H9 (cell line): ENCODE data around the gene KCNH5. TPM values are rescaled to one million over a fixed set of nuclear protein-coding genes. Genes with fewer than 3 reads are reported as not detected.

Experiments used
- DNase-seq: peaks from one replicate; pipeline ENCODE4 v3.0.0-alpha.2; 2017
- H2AFZ ChIP-seq: one replicate; pipeline ENCODE4 v1.6.1; 2013; ENCODE audit warnings: mild to moderate bottlenecking, low read length, control low read depth, moderate library complexity
- H2AK5ac ChIP-seq: 2 replicates; pipeline ENCODE4 v1.6.1; 2013; ENCODE audit warnings: low read length, control low read depth, mixed read lengths; ENCODE audit not compliant: insufficient read length
- H2BK120ac ChIP-seq: one replicate; pipeline ENCODE4 v1.6.1; 2013; ENCODE audit warnings: low read depth, mild to moderate bottlenecking, low read length, control low read depth, inconsistent platforms; ENCODE audit not compliant: poor library complexity, severe bottlenecking
- H2BK12ac ChIP-seq: 2 replicates; pipeline ENCODE4 v1.6.1; 2013; ENCODE audit warnings: low read length, control low read depth, mixed read lengths, low read depth; ENCODE audit not compliant: insufficient read length
- H2BK15ac ChIP-seq: 2 replicates; pipeline ENCODE4 v1.6.1; 2013; ENCODE audit warnings: low read depth, low read length, control low read depth
- H2BK20ac ChIP-seq: one replicate; pipeline ENCODE4 v1.6.1; 2013; ENCODE audit warnings: low read depth, mild to moderate bottlenecking, low read length, control low read depth, inconsistent platforms; ENCODE audit not compliant: poor library complexity, severe bottlenecking
- H2BK5ac ChIP-seq: 2 replicates; pipeline ENCODE4 v1.6.1; 2013; ENCODE audit warnings: low read length, control low read depth, mixed read lengths; ENCODE audit not compliant: insufficient read length
- H3K14ac ChIP-seq: 2 replicates; pipeline ENCODE4 v1.6.1; 2013; ENCODE audit warnings: low read length, control low read depth; ENCODE audit not compliant: insufficient read depth
- H3K18ac ChIP-seq: 2 replicates; pipeline ENCODE4 v1.6.1; 2013; ENCODE audit warnings: low read depth, mild to moderate bottlenecking, mixed read lengths, low read length, control low read depth; ENCODE audit not compliant: insufficient read length
- H3K23ac ChIP-seq: 2 replicates; pipeline ENCODE4 v1.6.1; 2013; ENCODE audit warnings: low read length, control low read depth, mixed read lengths, low read depth; ENCODE audit not compliant: insufficient read length
- H3K23me2 ChIP-seq: 2 replicates; pipeline ENCODE4 v1.6.1; 2013; ENCODE audit warnings: low read depth, mild to moderate bottlenecking, mixed read lengths, low read length, control low read depth; ENCODE audit not compliant: insufficient read length, poor library complexity, severe bottlenecking
- H3K27ac ChIP-seq: 2 replicates; pipeline ENCODE4 v1.5.1; 2013; ENCODE audit warnings: low read length, control low read depth, mixed read lengths, low read depth; ENCODE audit not compliant: insufficient read length
- H3K27me3 ChIP-seq: 2 replicates; pipeline ENCODE4 v1.6.1; 2013; ENCODE audit warnings: low read length, control low read depth, inconsistent platforms; ENCODE audit not compliant: insufficient read depth
- H3K4ac ChIP-seq: 2 replicates; pipeline ENCODE4 v1.6.1; 2013; ENCODE audit warnings: low read depth, mild to moderate bottlenecking, control low read depth, inconsistent platforms, low read length, moderate library complexity
- H3K4me1 ChIP-seq: 2 replicates; pipeline ENCODE4 v1.6.1; 2013; ENCODE audit warnings: low read length, control low read depth, inconsistent platforms; ENCODE audit not compliant: insufficient read depth
- H3K4me2 ChIP-seq: 2 replicates; pipeline ENCODE4 v1.6.1; 2013; ENCODE audit warnings: low read length, control low read depth, mixed read lengths; ENCODE audit not compliant: insufficient read length, insufficient read depth
- H3K56ac ChIP-seq: 2 replicates; pipeline ENCODE4 v1.6.1; 2013; ENCODE audit warnings: low read depth, mild to moderate bottlenecking, mixed read lengths, low read length, control low read depth; ENCODE audit not compliant: insufficient read length
- H3K79me1 ChIP-seq: 2 replicates; pipeline ENCODE4 v1.6.1; 2013; ENCODE audit warnings: low read depth, mild to moderate bottlenecking, moderate library complexity, low read length, control low read depth, inconsistent platforms; ENCODE audit not compliant: insufficient read depth, poor library complexity, severe bottlenecking
- H3K79me2 ChIP-seq: 2 replicates; pipeline ENCODE4 v1.6.1; 2013; ENCODE audit warnings: low read length, control low read depth, inconsistent platforms; ENCODE audit not compliant: insufficient read depth
- H3K9ac ChIP-seq: 2 replicates; pipeline ENCODE4 v1.6.1; 2013; ENCODE audit warnings: low read length, control low read depth, mixed read lengths; ENCODE audit not compliant: insufficient read length; ENCODE audit errors: extremely low read depth
- H3K9me3 ChIP-seq: one replicate; pipeline ENCODE4 v1.6.1; 2013; ENCODE audit warnings: low read depth, low read length, inconsistent platforms; ENCODE audit not compliant: control insufficient read depth
- H3T11ph ChIP-seq: one replicate; pipeline ENCODE4 v1.6.1; 2013; ENCODE audit warnings: mild to moderate bottlenecking, low read length, control low read depth, inconsistent platforms
- H4K20me1 ChIP-seq: one replicate; pipeline ENCODE4 v1.6.1; 2013; ENCODE audit not compliant: control insufficient read depth, insufficient read length, insufficient read depth
- H4K5ac ChIP-seq: 2 replicates; pipeline ENCODE4 v1.6.1; 2013; ENCODE audit warnings: low read depth, mild to moderate bottlenecking, mixed read lengths, low read length, control low read depth; ENCODE audit not compliant: insufficient read length
- H4K8ac ChIP-seq: replicated peaks from 2 replicates; pipeline ENCODE4 v1.6.1; 2013; ENCODE audit warnings: low read length, control low read depth, mixed read lengths, low read depth; ENCODE audit not compliant: insufficient read length
- H4K91ac ChIP-seq: 2 replicates; pipeline ENCODE4 v1.6.1; 2013; ENCODE audit warnings: low read depth, mild to moderate bottlenecking, moderate library complexity, mixed read lengths, low read length, control low read depth; ENCODE audit not compliant: insufficient read length
- H3K27ac Mint-ChIP-seq, 3 experiments: 2 replicates in 2 of 3; 3 replicates in 1 of 3; pipeline ENCODE4 v1.8.0; 2020 to 2021; ENCODE audit warnings: mixed read lengths in 3 of 3, mild to moderate bottlenecking in 1 of 3, moderate library complexity in 1 of 3
- H3K27me3 Mint-ChIP-seq: 2 replicates; pipeline ENCODE4 v1.8.0; 2021; ENCODE audit warnings: low read depth, mild to moderate bottlenecking, moderate library complexity, mixed read lengths
- H3K36me3 Mint-ChIP-seq, 3 experiments: 2 replicates in 2 of 3; 3 replicates in 1 of 3; pipeline ENCODE4 v1.8.0; 2020 to 2021; ENCODE audit warnings: low read depth in 3 of 3, mixed read lengths in 3 of 3; ENCODE audit not compliant: insufficient read depth in 1 of 3
- H3K4me1 Mint-ChIP-seq, 2 experiments: 2 replicates each; pipeline ENCODE4 v1.8.0; 2020; ENCODE audit warnings: mixed read lengths in 2 of 2
- H3K4me3 Mint-ChIP-seq, 2 experiments: 2 replicates in 1 of 2; 3 replicates in 1 of 2; pipeline ENCODE4 v1.8.0; 2020 to 2021; ENCODE audit warnings: mild to moderate bottlenecking in 2 of 2, mixed read lengths in 2 of 2, moderate library complexity in 1 of 2
- H3K9me3 Mint-ChIP-seq, 2 experiments: 2 replicates in 1 of 2; 3 replicates in 1 of 2; pipeline ENCODE4 v1.8.0; 2020; ENCODE audit warnings: mild to moderate bottlenecking in 2 of 2, mixed read lengths in 2 of 2, moderate library complexity in 1 of 2
- CTCF ChIP-seq: fragments of 200-600 bp; sonication (generic); conservative IDR thresholded peaks from 3 replicates; pipeline ENCODE4 v1.8.0; 2021; ENCODE audit warnings: antibody characterized with exemption, mild to moderate bottlenecking
- WGBS: extraction: QIAGEN DNeasy Blood & Tissue Kit; methylation state at CpG from one replicate; pipeline ENCODE4 v1.1.7; 2013; ENCODE audit warnings: missing lambda C conversion rate, low lambda C conversion rate, mixed read lengths; ENCODE audit not compliant: insufficient read length; ENCODE audit errors: extremely low coverage; 5-methylcytosine and 5-hydroxymethylcytosine counted together
- total RNA-seq: library from RNA; stranded (reverse); gene quantifications from 2 replicates; pipeline ENCODE4 v1.2.1, GENCODE V29; 2021

Gene KCNH5
- total RNA-seq, 1 experiment from 2014 or later: 0.42 TPM

GRCh38 chr14:62689733-62690132, 355.5 kb downstream of the KCNH5 start:
- no peak overlapping the region for H2BK5ac ChIP-seq
- H3K9me3 Mint-ChIP-seq: peaks cover 10 to 14% of the 10 kb centered on the region in 2 experiments
- peaks cover 0 to 20% (median 5%) of the 10 kb centered on the region in 3 experiments; a peak in 4 of 7 replicates for H3K36me3 Mint-ChIP-seq
- peaks cover 3 to 7% of the 10 kb centered on the region in 2 experiments; a peak in 3 of 4 replicates for H3K4me1 Mint-ChIP-seq
- WGBS: no CpG with 5 or more reads among the region's 1 CpG
- no peak overlapping the region for H3K14ac ChIP-seq
- no peaks in the 10 kb centered on the region for H3K23me2 ChIP-seq
- no peak overlapping the region for H4K8ac ChIP-seq
- H2BK120ac ChIP-seq: no peak overlapping the region
- no peak overlapping the region for H2BK20ac ChIP-seq
- H3K27ac Mint-ChIP-seq: no peak overlapping the region
- H3K27me3 ChIP-seq: no peaks in the 10 kb centered on the region
- no peak overlapping the region for H4K91ac ChIP-seq
- H3K79me1 ChIP-seq: no peaks in the 10 kb centered on the region
- no peaks in the 10 kb centered on the region for H4K20me1 ChIP-seq
- H3K23ac ChIP-seq: no peak overlapping the region
- H3K9me3 ChIP-seq: no peaks in the 10 kb centered on the region
- H3T11ph ChIP-seq: no peak overlapping the region
- no peak overlapping the region for H2AK5ac ChIP-seq
- no peak overlapping the region for H3K27ac ChIP-seq
- no peak overlapping the region for H3K4me2 ChIP-seq
- H3K27me3 Mint-ChIP-seq: no peaks in the 10 kb centered on the region
- H3K56ac ChIP-seq: no peak overlapping the region
- no peak overlapping the region for H3K9ac ChIP-seq
- H3K4me1 ChIP-seq: no peaks in the 10 kb centered on the region
- H4K5ac ChIP-seq: no peak overlapping the region
- no peak overlapping the region for H2AFZ ChIP-seq
- H3K79me2 ChIP-seq: no peaks in the 10 kb centered on the region
- no peak overlapping the region for H2BK15ac ChIP-seq
- H2BK12ac ChIP-seq: no peak overlapping the region
- no peak overlapping the region for H3K18ac ChIP-seq
- no peak for DNase-seq
- H3K4ac ChIP-seq: no peak overlapping the region
- H3K4me3 Mint-ChIP-seq: no peak overlapping the region
- no peak for TF ChIP-seq CTCF
